Loucy (cell line): ENCODE data around the gene MARK3.

Source experiments
- EZH2phosphoT487 ChIP-seq: fragments of 200-600 bp; IDR thresholded peaks from 2 replicates; pipeline ENCODE4 v1.6.1; 2018; ENCODE audit warnings: antibody characterized with exemption, mild to moderate bottlenecking, moderate library complexity, borderline replicate concordance
- TF ChIP-seq, protein P1 (sequence below): fragments of 200-600 bp; sonication (generic); conservative IDR thresholded peaks from 2 replicates; pipeline ENCODE4 v1.5.1; 2014; ENCODE audit warnings: mild to moderate bottlenecking, antibody characterized with exemption, low read length

DNA sequence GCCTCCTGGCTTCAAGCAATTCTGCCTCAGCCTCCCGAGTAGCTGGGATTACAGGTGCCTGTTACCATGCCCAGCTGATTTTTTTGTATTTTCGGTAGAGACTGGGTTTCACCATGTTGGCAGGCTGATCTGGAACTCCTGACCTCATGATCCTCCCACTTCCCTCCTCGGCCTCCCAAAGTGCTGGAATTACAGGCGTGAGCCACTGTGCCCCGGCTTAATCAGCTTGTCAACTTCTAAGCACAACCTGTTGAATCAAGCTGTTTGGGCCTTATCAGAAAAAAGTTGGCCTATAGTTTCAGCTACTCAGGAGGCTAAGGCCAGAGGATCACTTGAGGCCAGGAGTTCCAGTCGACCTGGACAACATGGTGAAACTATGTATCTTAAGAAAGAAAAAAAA is 7.9 kb downstream of the MARK3 start:
- TF ChIP-seq, protein P1, sequence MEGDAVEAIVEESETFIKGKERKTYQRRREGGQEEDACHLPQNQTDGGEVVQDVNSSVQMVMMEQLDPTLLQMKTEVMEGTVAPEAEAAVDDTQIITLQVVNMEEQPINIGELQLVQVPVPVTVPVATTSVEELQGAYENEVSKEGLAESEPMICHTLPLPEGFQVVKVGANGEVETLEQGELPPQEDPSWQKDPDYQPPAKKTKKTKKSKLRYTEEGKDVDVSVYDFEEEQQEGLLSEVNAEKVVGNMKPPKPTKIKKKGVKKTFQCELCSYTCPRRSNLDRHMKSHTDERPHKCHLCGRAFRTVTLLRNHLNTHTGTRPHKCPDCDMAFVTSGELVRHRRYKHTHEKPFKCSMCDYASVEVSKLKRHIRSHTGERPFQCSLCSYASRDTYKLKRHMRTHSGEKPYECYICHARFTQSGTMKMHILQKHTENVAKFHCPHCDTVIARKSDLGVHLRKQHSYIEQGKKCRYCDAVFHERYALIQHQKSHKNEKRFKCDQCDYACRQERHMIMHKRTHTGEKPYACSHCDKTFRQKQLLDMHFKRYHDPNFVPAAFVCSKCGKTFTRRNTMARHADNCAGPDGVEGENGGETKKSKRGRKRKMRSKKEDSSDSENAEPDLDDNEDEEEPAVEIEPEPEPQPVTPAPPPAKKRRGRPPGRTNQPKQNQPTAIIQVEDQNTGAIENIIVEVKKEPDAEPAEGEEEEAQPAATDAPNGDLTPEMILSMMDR = no peak
- no peak for TF ChIP-seq EZH2phosphoT487
